ENCODE measurements around the gene EHD3. TPM values are rescaled to one million over a fixed set of nuclear protein-coding genes. Genes with fewer than 3 reads are reported as not detected.

EHD3 gene
- total and polyA plus RNA-seq, 2 of the 13 experiments (the other 11 are each of a cell fraction or from before 2014, with no cell fraction given) = 0.20 to 0.69 TPM

DNA sequence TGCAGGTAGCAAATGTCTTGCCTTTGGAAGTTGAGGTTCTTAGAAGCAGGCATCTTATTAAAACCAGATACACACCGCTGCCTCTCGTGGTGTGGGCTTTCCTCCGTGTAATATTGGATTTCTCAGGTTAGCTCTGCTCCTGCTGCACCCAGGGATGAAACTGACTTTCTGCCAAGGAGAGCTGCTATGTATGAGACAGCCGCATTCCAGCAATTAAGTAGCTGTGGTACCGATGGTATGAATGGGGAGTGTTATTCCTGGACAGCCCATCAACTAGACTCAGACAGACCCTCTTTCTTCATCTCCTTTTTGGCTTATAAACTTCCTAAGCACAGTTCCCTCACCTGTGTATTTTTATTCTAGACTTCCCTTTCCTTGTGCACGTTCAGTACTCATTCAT, 6.8 kb upstream of the EHD3 start:
- WGBS (ENCODE audit: low lambda C conversion rate) = 16% methylated on average over 6 of the region's 6 CpGs

More for the DNA sequence above, 6.8 kb upstream of the EHD3 start:
- in situ Hi-C loops (cut with HindIII; ENCODE audit: extremely low pct_ligation_motif_present, low pct_unique_long_range_greater_than_20kb) (no loop called here), intact Hi-C loops (cut with micrococcal nuclease; ENCODE audit: unreplicated experiment) (no loop called here)
- Histone ChIP-seq H2AFZ (ENCODE audit: low read length) (no peak overlapping the region), H3K36me3 (replicated peaks in 1 of 2; ENCODE audit: control insufficient read depth in 1 of 2, insufficient read depth in 2 of 2, low read length in 2 of 2) (no peaks in the 10 kb centered on the region), H3K27me3 (ENCODE audit: control insufficient read depth in 1 of 2, insufficient read depth in 2 of 2, low read length in 2 of 2) (peaks cover 0 to 8% of the 10 kb centered on the region in 2 experiments; a peak in 3 of 5 replicates), H3K79me2 (ENCODE audit: insufficient read depth, low read length) (no peaks in the 10 kb centered on the region), H3K27ac (ENCODE audit: extremely low read length, insufficient read depth, low read length) (no peak overlapping the region), H4K20me1 (ENCODE audit: insufficient read depth, low read length) (no peaks in the 10 kb centered on the region), H3K9ac (ENCODE audit: insufficient read depth, low read depth, low read length) (no peak overlapping the region), H3K4me1 (ENCODE audit: insufficient read depth, low read length) (no peaks in the 10 kb centered on the region), H3K9me3 (ENCODE audit: low read length) (no peaks in the 10 kb centered on the region), H3K4me3 (replicated peaks in 1 of 3; ENCODE audit: insufficient read depth in 1 of 3, low read depth in 2 of 3, low read length in 3 of 3) (no peak overlapping the region), H3K4me2 (ENCODE audit: low read depth, low read length) (no peak overlapping the region)
- FAIRE-seq (no peak), DNase-seq (ENCODE audit: low spot score) (no peak), ATAC-seq (no peak)
- TF ChIP-seq STAG1 (CRISPR knock-in tag; IDR thresholded peaks at IDR 0.05) (no peak), PHF21A (CRISPR knock-in tag; IDR thresholded peaks at IDR 0.05) (no peak)
- TF ChIP-seq, protein P1, sequence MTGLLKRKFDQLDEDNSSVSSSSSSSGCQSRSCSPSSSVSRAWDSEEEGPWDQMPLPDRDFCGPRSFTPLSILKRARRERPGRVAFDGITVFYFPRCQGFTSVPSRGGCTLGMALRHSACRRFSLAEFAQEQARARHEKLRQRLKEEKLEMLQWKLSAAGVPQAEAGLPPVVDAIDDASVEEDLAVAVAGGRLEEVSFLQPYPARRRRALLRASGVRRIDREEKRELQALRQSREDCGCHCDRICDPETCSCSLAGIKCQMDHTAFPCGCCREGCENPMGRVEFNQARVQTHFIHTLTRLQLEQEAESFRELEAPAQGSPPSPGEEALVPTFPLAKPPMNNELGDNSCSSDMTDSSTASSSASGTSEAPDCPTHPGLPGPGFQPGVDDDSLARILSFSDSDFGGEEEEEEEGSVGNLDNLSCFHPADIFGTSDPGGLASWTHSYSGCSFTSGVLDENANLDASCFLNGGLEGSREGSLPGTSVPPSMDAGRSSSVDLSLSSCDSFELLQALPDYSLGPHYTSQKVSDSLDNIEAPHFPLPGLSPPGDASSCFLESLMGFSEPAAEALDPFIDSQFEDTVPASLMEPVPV (CRISPR knock-in tag; IDR thresholded peaks at IDR 0.05) = no peak
- TF ChIP-seq, protein P2, sequence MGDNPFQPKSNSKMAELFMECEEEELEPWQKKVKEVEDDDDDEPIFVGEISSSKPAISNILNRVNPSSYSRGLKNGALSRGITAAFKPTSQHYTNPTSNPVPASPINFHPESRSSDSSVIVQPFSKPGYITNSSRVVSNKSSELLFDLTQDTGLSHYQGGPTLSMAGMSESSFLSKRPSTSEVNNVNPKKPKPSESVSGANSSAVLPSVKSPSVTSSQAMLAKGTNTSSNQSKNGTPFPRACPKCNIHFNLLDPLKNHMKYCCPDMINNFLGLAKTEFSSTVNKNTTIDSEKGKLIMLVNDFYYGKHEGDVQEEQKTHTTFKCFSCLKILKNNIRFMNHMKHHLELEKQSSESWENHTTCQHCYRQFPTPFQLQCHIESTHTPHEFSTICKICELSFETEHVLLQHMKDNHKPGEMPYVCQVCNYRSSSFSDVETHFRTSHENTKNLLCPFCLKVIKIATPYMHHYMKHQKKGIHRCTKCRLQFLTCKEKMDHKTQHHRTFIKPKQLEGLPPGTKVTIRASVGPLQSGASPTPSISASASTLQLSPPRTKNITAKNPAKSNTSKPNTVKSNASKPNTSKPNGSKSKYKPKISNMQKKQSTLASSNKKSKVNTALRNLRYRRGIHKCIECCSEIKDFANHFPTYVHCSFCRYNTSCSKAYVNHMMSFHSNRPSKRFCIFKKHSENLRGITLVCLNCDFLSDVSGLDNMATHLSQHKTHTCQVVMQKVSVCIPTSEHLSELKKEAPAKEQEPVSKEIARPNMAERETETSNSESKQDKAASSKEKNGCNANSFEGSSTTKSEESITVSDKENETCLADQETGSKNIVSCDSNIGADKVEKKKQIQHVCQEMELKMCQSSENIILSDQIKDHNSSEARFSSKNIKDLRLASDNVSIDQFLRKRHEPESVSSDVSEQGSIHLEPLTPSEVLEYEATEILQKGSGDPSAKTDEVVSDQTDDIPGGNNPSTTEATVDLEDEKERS (CRISPR knock-in tag; IDR thresholded peaks at IDR 0.05) = no peak
- POLR2A ChIA-PET = no interaction called here
- no TSS peak for BruUV-seq (replicated peaks)
- CTCF ChIA-PET (ENCODE audit: low intra/inter-chr PET ratio, low total read pairs) = no interaction called here

Measured in HepG2 (cell line).